GM18507 (cell line): Measurements from ENCODE around the gene NSUN5.
A peak's percentile ranks its signal among the peaks of the same experiment; 100 is the strongest.

ENCODE experiments used
- DNase-seq: peaks from one replicate; pipeline ENCODE4 v3.0.0; 2011; ENCODE audit warnings: low read depth; ENCODE audit not compliant: insufficient read length; ENCODE audit errors: extremely low spot score
- FAIRE-seq: peaks from 2 replicates; lab custom pipeline; 2011; peaks lifted over from hg19 to GRCh38; lab: Jason Lieb, UNC

Gene NSUN5

GRCh38 chr7:73308665-73309214 is at the start of gene NSUN5:
Gene NSUN5, minus strand, starts transcription at chr7:73308826. Its CDS starts 36 bp downstream, at chr7:73308790.
- FAIRE-seq, result peak; percentile 75
- peak; percentile 92 for DNase-seq

DNA sequence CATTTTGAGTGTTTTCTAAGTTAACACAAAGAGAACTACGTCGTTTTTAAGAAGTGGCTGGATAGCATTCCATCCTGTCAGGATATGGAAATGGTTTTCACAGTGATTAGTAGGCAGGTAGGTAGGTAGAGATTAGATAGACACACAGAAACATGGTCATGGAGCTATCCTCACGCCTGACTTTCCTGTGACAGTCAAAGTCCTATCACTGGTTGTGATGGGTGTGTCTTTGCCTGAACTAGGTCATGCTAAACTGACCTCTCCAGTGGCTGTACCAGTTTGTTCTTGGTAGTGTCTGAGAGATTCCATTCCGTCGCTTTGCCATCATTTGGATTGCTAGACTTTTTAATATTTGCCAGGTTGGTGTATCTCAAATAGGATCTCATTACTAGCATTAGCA is 47.5 kb upstream of the NSUN5 start:
- FAIRE-seq (no peak), DNase-seq (no peak)

DNA sequence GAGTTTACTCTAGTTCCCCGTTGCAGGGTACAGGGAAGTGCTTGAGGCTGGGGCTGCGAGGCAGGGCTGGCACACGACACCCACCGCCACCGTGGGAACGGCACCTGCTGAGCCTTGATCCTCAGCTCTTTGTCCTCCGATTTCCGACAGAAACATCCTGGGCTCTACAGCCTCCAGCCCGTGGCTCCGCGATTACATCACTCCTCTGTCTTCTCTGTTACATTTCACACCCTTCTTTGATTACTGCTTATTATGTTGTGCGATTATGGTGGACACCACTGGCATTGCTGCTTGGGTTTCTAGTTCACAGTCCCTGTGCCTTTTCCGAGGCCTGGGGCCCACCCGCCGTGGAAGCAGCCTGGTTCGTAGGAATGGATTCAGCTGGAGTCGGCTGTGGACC is 46.2 kb upstream of the NSUN5 start:
- no peak for DNase-seq
- no peak for FAIRE-seq

GRCh38 chr7:73354196-73354595 is 45.6 kb upstream of the NSUN5 start:
- FAIRE-seq, result no peak
- DNase-seq, result no peak

DNA sequence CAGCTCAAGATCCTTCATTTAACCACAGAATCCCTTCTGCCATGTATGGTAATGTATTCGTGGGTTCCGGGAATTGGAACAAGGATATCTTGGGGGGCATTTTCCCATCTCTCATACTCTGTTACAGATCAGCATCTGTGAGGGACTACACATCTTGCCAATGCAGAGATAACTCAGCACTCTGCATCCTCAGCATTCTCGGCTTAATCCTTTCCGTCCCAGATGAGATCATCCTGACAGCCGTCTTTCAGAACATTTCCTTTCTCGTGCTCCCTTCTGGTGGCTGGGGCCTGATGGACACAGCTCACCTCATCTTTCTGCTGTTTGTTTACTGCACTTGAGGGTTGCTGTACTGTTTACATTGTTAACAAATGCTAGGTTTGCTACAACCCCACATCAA is 44.6 kb upstream of the NSUN5 start:
- DNase-seq, result no peak
- no peak for FAIRE-seq

DNA sequence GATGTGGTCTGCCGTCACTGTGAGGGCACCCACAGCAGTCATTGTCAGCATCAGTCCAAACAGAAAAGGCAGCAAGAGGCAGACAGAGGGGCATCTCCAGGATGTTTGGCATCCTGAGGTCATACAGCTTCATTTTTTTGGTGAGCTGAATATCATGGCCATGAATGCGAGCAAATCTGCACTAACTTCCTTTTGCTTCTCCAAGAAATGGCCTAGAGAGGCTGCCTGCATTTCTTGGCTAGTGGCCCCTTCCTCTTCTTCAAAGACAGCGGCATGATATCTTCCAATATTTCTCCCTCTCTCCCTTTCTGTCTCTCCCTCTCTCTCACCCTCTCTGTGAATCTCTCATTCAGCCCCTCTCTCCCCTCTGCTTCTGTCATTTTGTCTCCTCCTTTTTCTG is 44.2 kb upstream of the NSUN5 start:
- FAIRE-seq (no peak), DNase-seq (no peak)

DNA sequence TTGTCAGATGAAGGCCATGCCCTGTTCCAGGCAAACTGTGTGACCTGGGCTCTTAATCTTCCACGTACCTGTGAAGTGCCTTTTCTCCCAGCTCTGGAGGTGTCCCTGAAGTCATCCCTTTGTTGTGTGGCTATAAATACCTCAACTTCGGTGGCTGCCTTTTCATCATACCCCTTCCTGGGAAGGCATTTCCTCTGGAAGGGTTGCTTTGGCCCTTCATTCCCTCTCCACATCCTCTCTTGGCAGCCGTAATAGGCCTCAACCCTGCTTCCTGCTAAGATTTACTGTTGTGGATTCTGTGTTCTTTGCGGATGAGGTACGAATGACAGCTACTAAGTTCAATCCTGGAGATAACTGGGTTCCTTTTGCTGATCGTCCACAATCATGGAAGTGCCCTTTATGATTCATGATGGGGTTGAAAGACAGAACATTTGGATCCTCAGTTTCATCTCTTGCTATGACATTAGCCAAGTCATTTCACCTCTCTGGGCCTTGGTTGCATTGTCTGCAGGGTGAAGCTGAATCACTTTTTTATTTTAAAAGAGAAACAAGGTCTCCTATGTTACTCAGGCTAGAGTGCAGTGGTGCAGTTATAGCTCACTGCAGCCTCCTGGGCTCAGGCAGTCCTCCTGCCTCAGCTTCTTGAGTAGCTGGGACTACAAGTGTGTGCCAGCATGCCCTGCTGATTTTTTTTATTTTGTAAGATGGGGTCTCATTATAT is 43.0 kb upstream of the NSUN5 start:
- FAIRE-seq (no peak), DNase-seq (no peak)

DNA sequence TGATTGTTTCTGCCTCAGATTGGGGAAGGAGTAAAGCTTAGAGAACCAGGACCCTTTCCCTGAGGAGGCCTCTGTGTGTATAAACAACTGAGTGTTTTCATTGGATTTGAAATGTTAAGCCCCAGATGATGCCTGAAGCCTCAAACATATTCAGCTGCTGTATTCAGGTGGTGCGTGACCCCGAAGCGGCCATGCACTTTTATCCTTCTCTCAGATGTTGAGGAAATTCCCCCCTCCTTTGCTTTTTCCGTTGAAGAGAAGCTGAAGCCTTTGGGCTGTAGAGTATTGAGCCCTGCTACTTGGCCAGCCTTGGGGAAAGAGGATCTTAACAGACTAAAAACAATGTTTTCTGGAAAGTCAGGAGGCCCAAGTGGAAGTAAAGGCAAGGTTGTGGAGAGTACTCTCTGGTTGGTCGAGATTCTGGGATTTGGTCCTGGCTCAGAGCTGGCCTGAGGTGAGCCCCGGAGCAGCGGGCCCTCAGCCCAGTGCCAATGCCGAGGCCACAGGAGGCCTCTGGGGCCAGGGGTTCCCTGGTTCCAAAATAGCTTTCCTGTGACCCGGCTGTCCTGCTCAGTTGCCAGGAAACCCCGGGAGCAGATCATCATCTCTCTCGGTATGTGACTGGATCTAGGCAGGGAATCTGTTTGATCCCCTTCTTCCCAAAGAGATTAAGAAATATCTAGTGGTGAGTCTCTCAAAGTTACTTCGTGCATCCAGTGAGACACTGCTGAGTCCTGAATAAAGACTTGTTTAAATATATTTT is 41.9 kb upstream of the NSUN5 start:
- FAIRE-seq (no peak), DNase-seq (no peak)

DNA sequence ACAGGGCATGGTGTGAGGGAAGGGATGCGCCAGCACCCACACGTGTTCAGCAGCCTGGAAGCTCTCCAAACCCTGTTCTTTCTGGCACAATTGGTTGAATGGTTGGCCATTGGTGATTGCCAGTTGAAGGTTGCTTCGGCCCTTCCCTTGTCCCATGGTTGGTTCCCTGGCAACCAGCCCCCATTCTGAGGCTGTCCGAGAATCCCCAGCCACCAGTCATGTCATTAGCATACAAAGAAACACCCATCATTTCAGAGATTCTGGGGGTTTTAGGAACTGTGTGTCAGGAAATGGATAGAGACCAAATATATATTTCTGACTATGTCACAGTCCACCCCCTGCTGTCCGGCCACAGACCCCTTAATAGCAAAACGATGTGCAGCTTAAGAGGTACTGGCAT is 41.1 kb upstream of the NSUN5 start:
- no peak for DNase-seq
- FAIRE-seq, result no peak

- no peak for DNase-seq
Measured at GRCh38 chr7:73345951-73346350, 37.3 kb upstream of the NSUN5 start.

GRCh38 chr7:73345538-73345937 is 36.9 kb upstream of the NSUN5 start:
- no peak for DNase-seq
- no peak for FAIRE-seq

More at GRCh38 chr7:73345951-73346350, 37.3 kb upstream of the NSUN5 start:
- FAIRE-seq, result no peak

- FAIRE-seq, result no peak
- DNase-seq, result no peak
Measured at GRCh38 chr7:73343671-73344380, 35.2 kb upstream of the NSUN5 start.

- DNase-seq, result no peak
- FAIRE-seq, result no peak
Measured at GRCh38 chr7:73342645-73343044, 34.0 kb upstream of the NSUN5 start.

- FAIRE-seq (no peak), DNase-seq (no peak)
Measured at GRCh38 chr7:73341877-73342276, 33.3 kb upstream of the NSUN5 start.

- FAIRE-seq, result no peak
Measured at GRCh38 chr7:73340514-73340913, 31.9 kb upstream of the NSUN5 start.

DNA sequence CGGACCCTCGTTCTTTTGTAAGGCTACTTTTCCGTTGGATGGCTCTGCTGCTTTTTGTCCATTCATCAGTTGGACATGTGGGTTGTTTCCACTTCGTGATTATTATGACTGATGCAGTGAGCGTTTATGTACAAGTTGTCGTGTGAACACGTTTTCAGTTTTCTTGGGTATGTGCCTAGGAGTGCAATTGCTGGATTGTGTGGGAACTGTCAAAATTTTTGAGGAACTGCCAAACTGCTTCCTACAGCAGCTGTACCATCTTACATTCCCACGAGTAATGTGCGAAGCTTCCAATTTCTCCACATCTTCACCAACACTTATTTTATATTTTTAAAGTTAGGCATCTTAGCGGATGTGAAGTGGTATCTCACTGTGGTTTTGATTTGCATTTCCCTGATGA is 29.7 kb upstream of the NSUN5 start:
- DNase-seq, result no peak

More at GRCh38 chr7:73340514-73340913, 31.9 kb upstream of the NSUN5 start:
- no peak for DNase-seq

DNA sequence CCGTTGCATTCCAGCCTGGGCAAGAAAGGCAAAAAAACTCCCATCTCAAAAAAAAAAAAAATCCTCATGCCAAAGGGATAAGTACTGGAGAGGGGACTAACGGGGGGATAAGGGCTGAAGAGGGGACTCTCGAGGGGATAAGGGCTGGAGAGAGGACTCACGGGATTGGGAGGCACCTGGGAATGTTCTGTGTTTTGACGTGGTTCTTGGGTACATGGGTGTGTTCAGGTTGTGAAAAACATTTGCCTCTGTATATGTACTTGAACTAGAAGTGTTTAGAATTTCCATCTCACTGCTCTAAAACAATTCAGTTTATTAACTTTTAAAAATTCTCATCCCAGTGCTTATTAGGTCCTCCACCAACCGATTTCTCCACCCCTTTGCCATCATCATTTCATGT is 23.8 kb upstream of the NSUN5 start:
- DNase-seq (no peak), FAIRE-seq (no peak)

More for the DNA sequence above, 29.7 kb upstream of the NSUN5 start:
- no peak for FAIRE-seq

GRCh38 chr7:73330772-73331171 is 22.1 kb upstream of the NSUN5 start:
- FAIRE-seq, result no peak
- no peak for DNase-seq

DNA sequence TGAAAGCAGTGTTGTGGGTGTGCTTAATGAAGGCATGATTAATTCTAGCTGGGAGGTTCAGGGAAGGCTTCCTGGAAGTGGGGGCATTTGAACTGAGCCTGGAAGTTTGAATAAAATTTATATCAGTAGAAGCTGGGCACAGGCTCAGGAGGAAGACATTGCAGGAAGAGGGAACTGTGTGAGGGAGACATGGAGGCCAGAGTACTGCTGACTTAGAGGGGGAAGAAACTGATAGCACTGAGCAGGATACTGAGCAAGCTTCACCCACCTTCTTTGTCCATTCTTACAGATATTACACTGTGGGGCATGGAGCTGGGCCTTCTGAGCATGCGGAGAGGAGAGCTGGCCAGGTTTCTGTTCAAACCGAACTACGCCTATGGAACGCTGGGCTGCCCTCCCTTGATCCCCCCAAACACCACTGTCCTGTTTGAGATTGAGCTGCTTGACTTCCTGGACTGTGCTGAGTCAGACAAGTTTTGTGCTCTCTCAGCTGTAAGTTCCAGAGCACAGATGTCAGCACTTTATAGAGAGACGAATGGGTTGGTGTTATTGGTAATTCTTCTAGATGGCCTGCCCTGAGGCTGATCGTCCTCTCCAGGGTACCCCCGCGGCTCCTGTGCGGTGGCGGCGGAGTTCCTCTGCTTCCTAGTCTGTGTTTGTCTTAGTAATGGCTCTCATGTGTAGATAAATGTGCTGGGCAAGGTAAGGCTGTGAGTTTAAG is 21.4 kb upstream of the NSUN5 start:
- no peak for FAIRE-seq
- no peak for DNase-seq

- no peak for DNase-seq
- no peak for FAIRE-seq
Measured at GRCh38 chr7:73328696-73329095, 20.1 kb upstream of the NSUN5 start.
